SK-N-SH treated with all-trans-retinoic acid at 6 μM for 48 hours (cell line): ENCODE results near the gene PDE7B.
A peak's percentile ranks its signal among the peaks of the same experiment; 100 is the strongest.

Experiments used
- ATAC-seq: fragments of 200-7000 bp; cut with Tn5 transposase; 3 replicates; pipeline ENCODE4 v1.9.1; 2020; ENCODE audit warnings: mild to moderate bottlenecking, moderate library complexity
- ARNTL ChIP-seq: fragments of 450-650 bp; formaldehyde crosslinking; IDR thresholded peaks from 2 replicates; pipeline ENCODE4 v1.5.0; 2020; ENCODE audit warnings: low read depth, mild to moderate bottlenecking, moderate library complexity, borderline replicate concordance
- ISL1 ChIP-seq: fragments of 250-450 bp; sonication (Bioruptor Pico); IDR thresholded peaks from 2 replicates; pipeline ENCODE4 v2.1.2; 2022; ENCODE audit warnings: mild to moderate bottlenecking, moderate library complexity
- OSR1 ChIP-seq: fragments of 250-450 bp; sonication (Bioruptor Pico); IDR thresholded peaks from 2 replicates; pipeline ENCODE4 v1.8.0; 2022; ENCODE audit warnings: moderate library complexity, mild to moderate bottlenecking, inconsistent platforms
- TCF4 ChIP-seq: fragments of 250-450 bp; sonication (Bioruptor Pico); IDR thresholded peaks from 2 replicates; pipeline ENCODE4 v1.8.0; 2021; ENCODE audit warnings: mild to moderate bottlenecking, moderate library complexity, borderline replicate concordance
- ZC3H10 ChIP-seq: fragments of 250-450 bp; sonication (Bioruptor Pico); IDR thresholded peaks from 2 replicates; pipeline ENCODE4 v1.5.1; 2021; ENCODE audit warnings: mild to moderate bottlenecking, moderate library complexity
- ZFP3 ChIP-seq: fragments of 250-450 bp; sonication (Bioruptor Pico); IDR thresholded peaks from 2 replicates; pipeline ENCODE4 v1.5.0; 2020; ENCODE audit warnings: mild to moderate bottlenecking, moderate library complexity
- ZNF70 ChIP-seq: fragments of 450-650 bp; formaldehyde crosslinking; IDR thresholded peaks from 2 replicates; pipeline ENCODE4 v1.5.0; 2020; ENCODE audit warnings: mild to moderate bottlenecking, moderate library complexity
- TF ChIP-seq, protein P1 (sequence below): fragments of 250-450 bp; sonication (Bioruptor Pico); IDR thresholded peaks from 2 replicates; pipeline ENCODE4 v1.5.1; 2021; ENCODE audit warnings: mild to moderate bottlenecking, moderate library complexity
- TF ChIP-seq, protein P2 (sequence below): fragments of 250-450 bp; sonication (Bioruptor Pico); IDR thresholded peaks from 2 replicates; pipeline ENCODE4 v1.5.0; 2020; ENCODE audit warnings: mild to moderate bottlenecking, moderate library complexity
- TF ChIP-seq, protein P3 (sequence below): fragments of 250-450 bp; sonication (Bioruptor Pico); IDR thresholded peaks from 2 replicates; pipeline ENCODE4 v1.5.1; 2020; ENCODE audit warnings: low read depth, mild to moderate bottlenecking, moderate library complexity
- TF ChIP-seq, protein P4 (sequence below): fragments of 250-450 bp; sonication (Bioruptor Pico); IDR thresholded peaks from 2 replicates; pipeline ENCODE4 v1.8.0; 2020; ENCODE audit warnings: mild to moderate bottlenecking, moderate library complexity, borderline replicate concordance

PDE7B gene

DNA sequence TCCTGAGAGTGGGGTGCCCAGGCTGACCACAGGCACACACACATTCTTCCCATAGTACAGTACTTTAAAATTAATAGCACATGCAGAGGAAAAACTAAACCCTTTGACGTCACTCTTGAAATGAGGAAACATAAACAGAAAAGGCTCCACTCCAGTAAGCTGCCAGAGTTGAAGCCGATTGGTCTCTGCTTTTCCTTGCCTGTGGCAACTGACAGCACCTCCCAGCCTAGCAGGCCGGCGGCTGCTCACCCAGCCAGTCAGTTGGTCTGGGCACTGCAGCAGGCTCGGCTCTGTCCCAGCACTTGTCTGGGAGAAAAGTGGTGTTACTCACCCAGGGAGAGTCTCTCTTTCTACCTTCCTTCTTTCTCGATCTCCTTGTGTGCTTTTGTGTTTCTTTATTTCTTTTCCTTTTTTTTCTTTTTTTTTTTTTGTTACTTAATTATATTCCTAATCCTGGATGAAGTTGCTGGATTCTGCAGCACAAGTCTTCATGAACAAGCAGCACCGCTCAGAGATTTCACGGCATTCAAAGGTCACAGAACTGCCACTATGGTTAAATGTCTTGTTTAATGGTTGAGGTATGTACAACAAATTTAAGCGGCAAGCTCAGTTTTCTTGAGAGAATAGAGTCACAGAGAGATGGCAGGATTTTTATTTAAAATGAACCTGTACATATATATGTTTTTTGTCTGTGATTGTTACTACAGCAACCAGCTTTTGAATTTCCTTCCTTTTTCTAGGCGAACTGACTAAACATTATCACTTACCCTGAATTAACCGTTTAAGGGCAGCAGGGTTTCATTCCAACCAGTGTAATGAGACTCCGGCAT lies at the start of gene PDE7B:
Gene PDE7B (plus strand): TSS at position 260 of the 830 bp plus-strand sequence.
- ATAC-seq = peak; percentile 99
- TF ChIP-seq ISL1 (CRISPR knock-in tag) = 0 out of 2 replicates have a peak, but pooled peaks have one; percentile 20
- TF ChIP-seq, protein P1, sequence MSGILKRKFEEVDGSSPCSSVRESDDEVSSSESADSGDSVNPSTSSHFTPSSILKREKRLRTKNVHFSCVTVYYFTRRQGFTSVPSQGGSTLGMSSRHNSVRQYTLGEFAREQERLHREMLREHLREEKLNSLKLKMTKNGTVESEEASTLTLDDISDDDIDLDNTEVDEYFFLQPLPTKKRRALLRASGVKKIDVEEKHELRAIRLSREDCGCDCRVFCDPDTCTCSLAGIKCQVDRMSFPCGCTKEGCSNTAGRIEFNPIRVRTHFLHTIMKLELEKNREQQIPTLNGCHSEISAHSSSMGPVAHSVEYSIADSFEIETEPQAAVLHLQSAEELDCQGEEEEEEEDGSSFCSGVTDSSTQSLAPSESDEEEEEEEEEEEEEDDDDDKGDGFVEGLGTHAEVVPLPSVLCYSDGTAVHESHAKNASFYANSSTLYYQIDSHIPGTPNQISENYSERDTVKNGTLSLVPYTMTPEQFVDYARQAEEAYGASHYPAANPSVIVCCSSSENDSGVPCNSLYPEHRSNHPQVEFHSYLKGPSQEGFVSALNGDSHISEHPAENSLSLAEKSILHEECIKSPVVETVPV (CRISPR knock-in tag) = no peak
- TF ChIP-seq, protein P2, sequence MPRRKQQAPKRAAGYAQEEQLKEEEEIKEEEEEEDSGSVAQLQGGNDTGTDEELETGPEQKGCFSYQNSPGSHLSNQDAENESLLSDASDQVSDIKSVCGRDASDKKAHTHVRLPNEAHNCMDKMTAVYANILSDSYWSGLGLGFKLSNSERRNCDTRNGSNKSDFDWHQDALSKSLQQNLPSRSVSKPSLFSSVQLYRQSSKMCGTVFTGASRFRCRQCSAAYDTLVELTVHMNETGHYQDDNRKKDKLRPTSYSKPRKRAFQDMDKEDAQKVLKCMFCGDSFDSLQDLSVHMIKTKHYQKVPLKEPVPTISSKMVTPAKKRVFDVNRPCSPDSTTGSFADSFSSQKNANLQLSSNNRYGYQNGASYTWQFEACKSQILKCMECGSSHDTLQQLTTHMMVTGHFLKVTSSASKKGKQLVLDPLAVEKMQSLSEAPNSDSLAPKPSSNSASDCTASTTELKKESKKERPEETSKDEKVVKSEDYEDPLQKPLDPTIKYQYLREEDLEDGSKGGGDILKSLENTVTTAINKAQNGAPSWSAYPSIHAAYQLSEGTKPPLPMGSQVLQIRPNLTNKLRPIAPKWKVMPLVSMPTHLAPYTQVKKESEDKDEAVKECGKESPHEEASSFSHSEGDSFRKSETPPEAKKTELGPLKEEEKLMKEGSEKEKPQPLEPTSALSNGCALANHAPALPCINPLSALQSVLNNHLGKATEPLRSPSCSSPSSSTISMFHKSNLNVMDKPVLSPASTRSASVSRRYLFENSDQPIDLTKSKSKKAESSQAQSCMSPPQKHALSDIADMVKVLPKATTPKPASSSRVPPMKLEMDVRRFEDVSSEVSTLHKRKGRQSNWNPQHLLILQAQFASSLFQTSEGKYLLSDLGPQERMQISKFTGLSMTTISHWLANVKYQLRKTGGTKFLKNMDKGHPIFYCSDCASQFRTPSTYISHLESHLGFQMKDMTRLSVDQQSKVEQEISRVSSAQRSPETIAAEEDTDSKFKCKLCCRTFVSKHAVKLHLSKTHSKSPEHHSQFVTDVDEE (CRISPR knock-in tag) = peak; percentile 43; the same call in 1 of the 2 replicates

DNA sequence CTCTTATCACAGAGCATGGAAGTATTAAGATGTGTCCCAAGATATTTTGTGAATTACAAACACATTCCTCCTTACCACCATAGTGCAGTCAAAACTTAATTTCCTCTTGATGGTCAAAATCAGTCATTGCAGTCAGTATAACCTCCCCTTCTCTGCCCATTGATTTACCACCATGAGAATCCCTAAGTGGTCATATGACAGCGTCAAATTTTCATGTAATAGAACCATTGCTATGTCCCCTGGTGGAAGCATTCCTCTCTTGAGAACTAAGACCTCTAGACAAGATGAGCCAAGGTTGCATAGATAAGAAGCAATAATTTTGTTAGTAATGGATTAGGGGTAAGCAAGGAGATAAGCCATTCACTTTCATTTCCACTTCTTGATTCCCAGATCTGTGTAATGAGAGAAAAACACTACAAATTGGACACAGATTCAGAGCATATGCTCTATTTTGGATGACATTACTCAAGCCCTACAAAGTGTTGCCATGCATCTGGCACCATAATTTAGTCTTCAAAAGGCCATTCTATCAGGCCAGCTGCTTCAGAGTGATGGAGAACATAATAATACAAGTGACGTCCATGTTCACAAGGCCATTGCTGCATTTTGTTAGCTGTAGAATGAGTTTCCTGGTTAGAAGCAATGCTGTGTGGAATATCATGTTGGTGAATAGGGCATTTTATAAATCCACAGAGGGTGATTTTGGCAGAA lies 49.6 kb upstream of the PDE7B start:
- no peak for TF ChIP-seq ZFP3 (CRISPR knock-in tag)
- no peak for TF ChIP-seq ARNTL
- TF ChIP-seq, protein P3, sequence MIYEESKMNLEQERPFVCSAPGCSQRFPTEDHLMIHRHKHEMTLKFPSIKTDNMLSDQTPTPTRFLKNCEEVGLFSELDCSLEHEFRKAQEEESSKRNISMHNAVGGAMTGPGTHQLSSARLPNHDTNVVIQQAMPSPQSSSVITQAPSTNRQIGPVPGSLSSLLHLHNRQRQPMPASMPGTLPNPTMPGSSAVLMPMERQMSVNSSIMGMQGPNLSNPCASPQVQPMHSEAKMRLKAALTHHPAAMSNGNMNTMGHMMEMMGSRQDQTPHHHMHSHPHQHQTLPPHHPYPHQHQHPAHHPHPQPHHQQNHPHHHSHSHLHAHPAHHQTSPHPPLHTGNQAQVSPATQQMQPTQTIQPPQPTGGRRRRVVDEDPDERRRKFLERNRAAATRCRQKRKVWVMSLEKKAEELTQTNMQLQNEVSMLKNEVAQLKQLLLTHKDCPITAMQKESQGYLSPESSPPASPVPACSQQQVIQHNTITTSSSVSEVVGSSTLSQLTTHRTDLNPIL (CRISPR knock-in tag) = no peak
- peak; percentile 16; the same call in 1 of the 2 replicates for TF ChIP-seq ZNF70 (CRISPR knock-in tag)
- TF ChIP-seq, protein P1 (CRISPR knock-in tag) = no peak
- peak; percentile 19; the same call in 1 of the 2 replicates for TF ChIP-seq TCF4 (CRISPR knock-in tag)
- TF ChIP-seq ISL1 (CRISPR knock-in tag) = no peak
- TF ChIP-seq, protein P2 (CRISPR knock-in tag) = peak; percentile 50; the same call in 1 of the 2 replicates
- TF ChIP-seq, all 23 proteins: peak for 3
- ATAC-seq = peak; percentile 32; the same call in 1 of the 3 replicates

DNA sequence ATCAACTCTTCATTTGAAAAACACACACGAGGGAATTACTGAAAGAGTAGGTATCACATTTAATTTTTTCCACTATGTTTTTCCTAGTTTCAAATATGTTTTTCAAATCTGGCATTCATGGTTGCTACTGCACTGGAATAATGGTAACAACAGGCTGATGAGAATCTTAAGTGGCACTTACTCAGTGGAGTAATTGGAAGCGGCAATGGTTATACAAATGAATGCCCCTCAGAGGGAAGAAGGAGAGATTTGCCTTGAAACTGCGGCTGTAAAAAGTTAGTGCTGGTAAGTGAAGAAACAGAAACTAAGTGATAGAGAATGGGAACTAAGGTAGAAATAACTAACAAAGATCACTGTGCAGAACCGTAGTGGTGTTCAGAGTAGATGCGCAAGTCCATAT lies 41.0 kb upstream of the PDE7B start:
- TF ChIP-seq ZC3H10 (no peak), ZFP3 (CRISPR knock-in tag) (no peak), OSR1 (no peak), ZNF70 (CRISPR knock-in tag) (no peak)
- TF ChIP-seq, protein P1 (CRISPR knock-in tag) = no peak
- TF ChIP-seq, protein P4, sequence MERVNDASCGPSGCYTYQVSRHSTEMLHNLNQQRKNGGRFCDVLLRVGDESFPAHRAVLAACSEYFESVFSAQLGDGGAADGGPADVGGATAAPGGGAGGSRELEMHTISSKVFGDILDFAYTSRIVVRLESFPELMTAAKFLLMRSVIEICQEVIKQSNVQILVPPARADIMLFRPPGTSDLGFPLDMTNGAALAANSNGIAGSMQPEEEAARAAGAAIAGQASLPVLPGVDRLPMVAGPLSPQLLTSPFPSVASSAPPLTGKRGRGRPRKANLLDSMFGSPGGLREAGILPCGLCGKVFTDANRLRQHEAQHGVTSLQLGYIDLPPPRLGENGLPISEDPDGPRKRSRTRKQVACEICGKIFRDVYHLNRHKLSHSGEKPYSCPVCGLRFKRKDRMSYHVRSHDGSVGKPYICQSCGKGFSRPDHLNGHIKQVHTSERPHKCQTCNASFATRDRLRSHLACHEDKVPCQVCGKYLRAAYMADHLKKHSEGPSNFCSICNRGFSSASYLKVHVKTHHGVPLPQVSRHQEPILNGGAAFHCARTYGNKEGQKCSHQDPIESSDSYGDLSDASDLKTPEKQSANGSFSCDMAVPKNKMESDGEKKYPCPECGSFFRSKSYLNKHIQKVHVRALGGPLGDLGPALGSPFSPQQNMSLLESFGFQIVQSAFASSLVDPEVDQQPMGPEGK (CRISPR knock-in tag) = no peak
- no peak for ATAC-seq
